ENCODE measurements around the gene ROBO1.

Gene ROBO1

DNA sequence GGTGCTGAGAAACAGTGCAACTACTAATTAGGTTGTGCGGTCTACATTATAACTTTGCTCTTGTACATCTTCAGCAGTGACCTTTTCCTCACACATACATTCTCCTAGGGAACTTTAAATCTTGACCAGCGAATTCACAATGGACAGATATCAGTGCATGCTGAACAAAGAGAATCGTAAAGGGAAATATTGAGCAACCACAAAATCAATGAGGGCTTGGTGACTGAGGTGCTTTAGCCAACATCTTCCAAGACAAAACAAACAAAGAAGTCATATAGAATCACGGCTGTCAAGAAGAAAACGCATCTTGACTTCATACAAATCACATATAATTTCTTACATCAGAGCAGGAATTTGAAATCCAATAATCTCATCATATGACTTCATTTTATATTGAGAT lies 1022.0 kb downstream of the ROBO1 start:
- no peak for TF ChIP-seq FOXP2 (optimal IDR thresholded peaks at IDR 0.05; ENCODE audit: control extremely low read depth, extremely low read length, insufficient read depth)

DNA sequence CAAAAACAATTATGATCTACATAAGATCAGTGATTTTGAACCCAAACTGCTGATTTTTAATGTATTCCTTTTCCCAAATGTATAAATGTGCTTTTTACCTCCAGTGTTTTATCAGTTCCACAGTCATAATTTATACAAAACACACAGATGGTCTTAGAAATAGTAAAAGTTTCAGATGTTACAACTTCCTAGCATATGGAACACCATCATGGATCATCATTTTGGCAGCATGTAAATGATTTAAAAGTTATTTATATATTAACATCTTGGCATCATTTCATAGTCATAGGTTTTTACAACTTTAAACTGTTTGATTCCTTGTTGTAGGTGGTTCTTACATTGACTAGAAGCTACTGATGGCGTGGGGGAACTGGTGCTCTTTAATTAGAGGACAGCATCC lies 1025.3 kb downstream of the ROBO1 start:
- Histone ChIP-seq H3K9ac (ENCODE audit: insufficient read length) (no peak overlapping the region), H3K27ac (no peak overlapping the region), H3K36me3 (ENCODE audit: insufficient read depth, low read length) (no peaks in the 10 kb centered on the region), H3K4me3 (no peak overlapping the region), H3K9me3 (ENCODE audit: low read depth, low read length) (no peaks in the 10 kb centered on the region)
- DNase-seq (ENCODE audit: low read depth, low spot score), result no peak
- TF ChIP-seq FOXP2 (optimal IDR thresholded peaks at IDR 0.05; ENCODE audit: control extremely low read depth, extremely low read length, insufficient read depth), result no peak
- no peak for TF ChIP-seq EZH2 (IDR thresholded peaks at IDR 0.05)
- no peak for TF ChIP-seq POLR2AphosphoS5 (IDR thresholded peaks at IDR 0.05; ENCODE audit: borderline replicate concordance, low read depth, low read length)

More for the DNA sequence above, 1022.0 kb downstream of the ROBO1 start:
- Histone ChIP-seq H3K9me3 (ENCODE audit: low read depth, low read length) (no peaks in the 10 kb centered on the region), H3K36me3 (ENCODE audit: insufficient read depth, low read length) (no peaks in the 10 kb centered on the region), H3K27ac (no peak overlapping the region), H3K4me3 (no peak overlapping the region), H3K9ac (ENCODE audit: insufficient read length) (no peak overlapping the region)
- no peak for DNase-seq (ENCODE audit: low read depth, low spot score)

DNA sequence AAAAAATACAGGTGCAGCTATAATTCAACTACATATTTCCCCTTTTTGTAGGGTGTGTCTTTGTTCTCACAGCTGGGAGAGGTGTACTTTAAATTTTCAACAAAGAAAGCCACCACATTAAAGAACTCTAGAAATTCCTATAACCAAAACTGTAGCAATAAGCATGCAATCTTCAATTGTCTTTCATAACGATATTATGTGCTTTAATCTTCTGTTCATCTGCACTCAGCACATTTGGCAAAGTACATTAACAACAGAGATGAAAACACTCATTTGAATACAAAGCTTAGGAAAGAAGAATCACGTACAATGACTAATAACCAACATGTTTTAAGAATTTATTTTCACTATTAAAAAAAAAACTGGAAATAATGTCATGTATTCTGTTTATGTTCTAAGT lies 1025.8 kb downstream of the ROBO1 start:
- no peak overlapping the region for H3K4me3 ChIP-seq
- no peak overlapping the region for H3K27ac ChIP-seq
- TF ChIP-seq EZH2 (IDR thresholded peaks at IDR 0.05), result no peak
- TF ChIP-seq FOXP2 (optimal IDR thresholded peaks at IDR 0.05; ENCODE audit: control extremely low read depth, extremely low read length, insufficient read depth), result no peak
- no peak for TF ChIP-seq POLR2AphosphoS5 (IDR thresholded peaks at IDR 0.05; ENCODE audit: borderline replicate concordance, low read depth, low read length)

DNA sequence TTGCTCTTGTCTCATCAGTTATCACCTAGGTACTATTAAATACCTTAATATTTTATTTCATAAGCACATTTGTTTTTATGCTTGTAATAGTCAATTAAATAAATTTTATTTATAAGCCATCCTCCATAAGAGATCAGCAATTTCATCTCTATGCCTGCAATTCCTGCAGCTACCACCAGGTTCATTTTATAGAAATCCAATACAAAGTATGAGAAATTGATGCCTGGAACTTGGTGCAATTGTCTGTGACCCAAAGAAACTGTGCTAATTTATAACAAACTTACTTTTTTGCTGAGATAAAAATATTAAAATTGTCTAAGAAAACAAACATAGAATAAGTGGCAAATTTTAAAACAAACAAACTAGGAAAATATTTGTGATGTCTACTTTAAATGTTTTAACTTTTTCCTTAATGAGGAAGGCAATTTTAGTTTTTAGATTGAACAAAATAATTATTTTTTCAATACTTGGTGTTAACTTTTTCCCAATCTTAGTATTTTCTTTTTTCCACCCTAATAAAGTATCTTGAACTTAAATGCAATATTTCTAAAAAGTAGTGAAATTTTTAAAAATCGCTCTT lies 1026.6 kb downstream of the ROBO1 start:
- DNase-seq (ENCODE audit: low read depth, low spot score), result no peak
- H3K4me3 ChIP-seq, result no peak overlapping the region
- no peaks in the 10 kb centered on the region for H3K9me3 ChIP-seq (ENCODE audit: low read depth, low read length)
- H3K27ac ChIP-seq, result no peak overlapping the region
- no peak for TF ChIP-seq POLR2AphosphoS5 (IDR thresholded peaks at IDR 0.05; ENCODE audit: borderline replicate concordance, low read depth, low read length)
- no peak for TF ChIP-seq EZH2 (IDR thresholded peaks at IDR 0.05)
- no peak for TF ChIP-seq FOXP2 (optimal IDR thresholded peaks at IDR 0.05; ENCODE audit: control extremely low read depth, extremely low read length, insufficient read depth)
- H3K9ac ChIP-seq (ENCODE audit: insufficient read length), result no peak overlapping the region
- H3K36me3 ChIP-seq (ENCODE audit: insufficient read depth, low read length), result no peaks in the 10 kb centered on the region

More for the DNA sequence above, 1025.8 kb downstream of the ROBO1 start:
- no peaks in the 10 kb centered on the region for H3K36me3 ChIP-seq (ENCODE audit: insufficient read depth, low read length)
- H3K9ac ChIP-seq (ENCODE audit: insufficient read length), result no peak overlapping the region
- DNase-seq (ENCODE audit: low read depth, low spot score), result no peak
- H3K9me3 ChIP-seq (ENCODE audit: low read depth, low read length), result no peaks in the 10 kb centered on the region

DNA sequence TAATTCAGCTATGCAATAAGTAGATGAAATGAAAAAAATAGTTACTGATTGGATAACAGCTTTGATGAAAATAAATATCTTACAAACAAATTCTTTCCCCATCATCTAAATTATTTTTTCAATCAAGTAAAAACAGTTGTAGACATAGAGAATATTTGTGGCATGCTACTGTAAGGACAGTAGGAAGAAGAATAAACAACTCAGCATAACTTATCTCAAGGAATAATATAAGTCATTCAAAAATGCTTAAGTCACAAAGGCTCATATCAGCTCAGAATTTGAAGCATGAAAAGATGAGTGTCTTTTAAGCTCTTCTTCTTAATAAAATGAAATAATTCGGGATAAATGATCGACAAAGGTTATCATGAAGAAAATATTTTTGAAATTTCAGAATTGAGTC lies 1029.0 kb downstream of the ROBO1 start:
- Histone ChIP-seq H3K9me3 (ENCODE audit: low read depth, low read length) (no peaks in the 10 kb centered on the region), H3K27ac (0 out of 2 replicates have a peak overlapping the region, but pooled peaks have one; percentile 25), H3K9ac (ENCODE audit: insufficient read length) (no peak overlapping the region), H3K4me3 (no peak overlapping the region), H3K36me3 (ENCODE audit: insufficient read depth, low read length) (no peaks in the 10 kb centered on the region)
- TF ChIP-seq FOXP2 (optimal IDR thresholded peaks at IDR 0.05; ENCODE audit: control extremely low read depth, extremely low read length, insufficient read depth) (no peak), POLR2AphosphoS5 (IDR thresholded peaks at IDR 0.05; ENCODE audit: borderline replicate concordance, low read depth, low read length) (no peak), EZH2 (IDR thresholded peaks at IDR 0.05) (no peak)
- no peak for DNase-seq (ENCODE audit: low read depth, low spot score)

DNA sequence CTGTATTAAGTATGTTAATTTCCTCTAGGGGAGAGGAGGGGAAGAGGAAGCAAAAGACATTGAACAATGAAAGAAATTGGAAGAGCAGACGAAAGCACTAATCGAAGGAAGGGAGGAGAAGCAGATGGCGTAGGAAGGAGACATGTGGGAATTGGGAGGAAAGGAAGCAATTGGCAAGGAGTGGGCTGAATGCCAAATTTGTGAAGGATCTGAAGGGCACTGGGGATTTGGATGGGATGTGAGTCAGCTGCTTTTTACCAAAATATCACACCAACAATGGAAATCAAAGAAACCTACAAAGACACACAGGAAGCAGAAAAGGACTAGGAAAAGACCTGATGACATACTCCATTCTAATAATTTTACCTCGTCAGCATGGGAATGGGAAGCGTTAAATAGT lies 1029.8 kb downstream of the ROBO1 start:
- peak; percentile 59 for DNase-seq (ENCODE audit: low read depth, low spot score)
- H3K27ac ChIP-seq, result peak overlapping the region; percentile 25; the same call in 1 of the 2 replicates
- no peak overlapping the region for H3K4me3 ChIP-seq
- no peaks in the 10 kb centered on the region for H3K9me3 ChIP-seq (ENCODE audit: low read depth, low read length)
- no peak overlapping the region for H3K9ac ChIP-seq (ENCODE audit: insufficient read length)
- H3K36me3 ChIP-seq (ENCODE audit: insufficient read depth, low read length), result no peaks in the 10 kb centered on the region
- TF ChIP-seq EZH2 (IDR thresholded peaks at IDR 0.05), result no peak
- TF ChIP-seq POLR2AphosphoS5 (IDR thresholded peaks at IDR 0.05; ENCODE audit: borderline replicate concordance, low read depth, low read length), result no peak; the same call in 1 of the 2 replicates
- no peak for TF ChIP-seq FOXP2 (optimal IDR thresholded peaks at IDR 0.05; ENCODE audit: control extremely low read depth, extremely low read length, insufficient read depth)

DNA sequence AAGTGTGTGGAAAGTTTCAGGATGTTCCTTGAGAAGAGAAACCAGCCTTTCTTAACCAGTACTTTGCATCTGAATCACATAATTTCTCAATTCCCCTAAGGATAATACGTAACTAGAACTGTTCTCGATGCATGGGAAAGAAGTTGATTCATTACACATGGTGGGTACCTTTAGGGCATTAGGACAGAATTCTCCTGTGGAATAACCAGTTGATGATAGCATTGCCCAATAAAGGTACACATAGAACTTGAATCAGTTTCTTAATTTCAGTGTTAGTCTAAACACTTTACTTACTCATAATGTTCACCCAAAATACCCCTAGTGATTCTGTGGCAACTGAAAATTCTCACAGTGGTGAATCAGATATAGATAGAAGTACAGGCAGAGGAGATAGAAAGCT lies 1030.9 kb downstream of the ROBO1 start:
- Histone ChIP-seq H3K9me3 (ENCODE audit: low read depth, low read length) (no peaks in the 10 kb centered on the region), H3K27ac (no peak overlapping the region), H3K9ac (ENCODE audit: insufficient read length) (no peak overlapping the region), H3K36me3 (ENCODE audit: insufficient read depth, low read length) (no peaks in the 10 kb centered on the region), H3K4me3 (no peak overlapping the region)
- TF ChIP-seq FOXP2 (optimal IDR thresholded peaks at IDR 0.05; ENCODE audit: control extremely low read depth, extremely low read length, insufficient read depth) (no peak), POLR2AphosphoS5 (IDR thresholded peaks at IDR 0.05; ENCODE audit: borderline replicate concordance, low read depth, low read length) (no peak), EZH2 (IDR thresholded peaks at IDR 0.05) (no peak)
- no peak for DNase-seq (ENCODE audit: low read depth, low spot score)

DNA sequence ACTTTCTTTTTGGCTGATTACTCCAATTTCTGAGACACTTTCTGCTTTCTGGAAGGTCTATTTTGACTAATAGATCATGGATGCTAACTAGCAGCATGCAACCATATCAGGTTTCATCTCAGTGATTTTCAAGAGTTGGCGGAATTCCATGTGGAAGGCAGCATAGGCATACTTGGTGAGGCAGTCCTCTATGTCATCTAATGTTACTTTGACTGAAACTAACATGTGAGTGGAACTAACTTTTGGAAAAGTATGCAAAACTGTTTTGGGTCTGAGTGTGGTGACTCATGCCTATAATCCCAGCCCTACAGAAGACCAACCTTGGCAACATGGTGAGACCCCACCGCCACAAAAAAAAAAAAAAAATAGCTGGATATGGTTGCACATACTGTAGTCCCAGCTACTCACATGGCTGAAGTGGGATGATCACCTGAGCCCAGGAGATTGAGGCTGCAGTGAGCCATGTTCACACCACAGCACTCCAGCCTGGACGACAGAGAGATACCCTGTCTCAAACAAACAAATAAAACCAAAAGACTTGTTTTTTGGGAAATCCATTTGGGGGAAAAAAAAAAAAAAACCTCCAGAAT lies 1033.7 kb downstream of the ROBO1 start:
- no peaks in the 10 kb centered on the region for H3K36me3 ChIP-seq (ENCODE audit: insufficient read depth, low read length)
- no peak for TF ChIP-seq EZH2 (IDR thresholded peaks at IDR 0.05)
- no peak for TF ChIP-seq FOXP2 (optimal IDR thresholded peaks at IDR 0.05; ENCODE audit: control extremely low read depth, extremely low read length, insufficient read depth)
- TF ChIP-seq POLR2AphosphoS5 (IDR thresholded peaks at IDR 0.05; ENCODE audit: borderline replicate concordance, low read depth, low read length), result no peak

DNA sequence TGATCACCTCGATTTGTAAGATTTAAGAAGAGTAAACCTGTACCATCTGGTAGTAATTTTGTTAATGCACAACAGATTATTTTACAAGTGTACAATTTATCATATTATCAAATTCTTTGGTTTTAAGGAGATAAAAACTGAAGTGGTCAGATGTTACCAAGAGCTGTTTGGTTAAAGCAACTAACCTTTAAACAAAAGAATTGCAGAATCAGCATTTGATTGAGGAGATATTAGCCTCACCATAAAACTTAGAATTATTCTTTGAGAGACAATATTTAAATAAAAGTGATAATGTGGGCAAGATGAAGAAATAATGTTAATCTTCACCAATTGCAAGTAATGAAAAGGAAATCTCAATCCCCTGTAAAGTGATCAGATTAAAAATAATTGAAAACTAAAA lies 1034.9 kb downstream of the ROBO1 start:
- TF ChIP-seq POLR2AphosphoS5 (IDR thresholded peaks at IDR 0.05; ENCODE audit: borderline replicate concordance, low read depth, low read length), result no peak
- TF ChIP-seq EZH2 (IDR thresholded peaks at IDR 0.05), result no peak
- TF ChIP-seq FOXP2 (optimal IDR thresholded peaks at IDR 0.05; ENCODE audit: control extremely low read depth, extremely low read length, insufficient read depth), result no peak
- no peak overlapping the region for H3K27ac ChIP-seq
- no peaks in the 10 kb centered on the region for H3K9me3 ChIP-seq (ENCODE audit: low read depth, low read length)
- DNase-seq (ENCODE audit: low read depth, low spot score), result no peak
- no peaks in the 10 kb centered on the region for H3K36me3 ChIP-seq (ENCODE audit: insufficient read depth, low read length)
- no peak overlapping the region for H3K4me3 ChIP-seq
- no peak overlapping the region for H3K9ac ChIP-seq (ENCODE audit: insufficient read length)

More for the DNA sequence above, 1033.7 kb downstream of the ROBO1 start:
- H3K27ac ChIP-seq, result no peak overlapping the region
- no peak overlapping the region for H3K4me3 ChIP-seq
- DNase-seq (ENCODE audit: low read depth, low spot score), result no peak
- H3K9me3 ChIP-seq (ENCODE audit: low read depth, low read length), result no peaks in the 10 kb centered on the region
- H3K9ac ChIP-seq (ENCODE audit: insufficient read length), result no peak overlapping the region

Measured in SK-N-MC (cell line).